HG03378 (cell line): Measurements from ENCODE around the gene GJC1.
"Not testable (repeated sequence)": the region's sequence is repeated elsewhere in the genome, so short reads cannot be mapped to it uniquely, and the experiment has no call there.

Source experiments
- ATAC-seq: cut with Tn5 transposase; IDR thresholded peaks from one replicate; pipeline ENCODE4 v1.9.1; 2021; ENCODE audit warnings: mild to moderate bottlenecking, moderate library complexity; ENCODE audit not compliant: unreplicated experiment

Gene GJC1

DNA sequence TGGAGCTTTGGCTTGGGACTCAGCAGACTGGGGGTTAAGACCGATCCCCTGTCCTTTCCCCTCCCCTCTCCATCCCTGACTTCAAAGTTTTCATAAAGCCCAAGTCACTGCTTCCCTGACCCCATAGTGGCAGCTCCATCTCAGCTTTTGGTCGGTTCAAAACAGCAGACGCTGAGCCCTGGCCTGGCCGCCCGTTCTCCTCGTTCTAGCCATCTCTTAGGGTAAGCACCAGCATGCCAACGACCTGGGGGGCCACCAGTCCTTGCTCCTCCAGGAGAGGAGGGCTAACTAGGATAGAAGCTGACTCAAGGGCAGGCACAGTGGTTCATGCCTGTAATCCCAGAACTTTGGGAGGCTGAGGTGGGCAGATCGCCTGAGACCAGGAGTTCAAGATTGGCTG lies 16.1 kb upstream of the GJC1 start:
- no peak for ATAC-seq

GRCh38 chr17:44844390-44844830 lies 14.3 kb upstream of the GJC1 start:
- ATAC-seq = no peak

DNA sequence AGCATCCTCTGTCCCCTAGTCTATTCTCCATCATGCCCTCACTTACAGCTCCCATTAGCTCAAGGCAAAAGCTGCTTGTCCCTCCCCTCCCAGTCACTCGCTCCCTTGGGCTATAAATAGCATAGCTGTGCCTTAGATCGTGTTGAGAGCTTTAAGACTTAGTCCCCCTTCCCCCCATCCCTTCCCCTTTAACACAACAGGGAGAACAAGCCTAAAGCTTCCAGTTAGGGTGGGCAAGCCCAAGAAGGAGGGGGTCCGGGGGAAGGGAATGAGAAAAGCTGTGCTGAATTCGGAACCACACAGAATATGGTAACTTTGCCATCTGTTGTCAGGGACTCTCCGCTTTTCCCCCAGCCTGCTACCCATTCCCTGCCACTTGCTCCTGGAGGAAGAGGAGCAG lies 12.7 kb upstream of the GJC1 start:
- ATAC-seq = no peak

- ATAC-seq = no peak
Measured at GRCh38 chr17:44840936-44841335, 10.8 kb upstream of the GJC1 start.

DNA sequence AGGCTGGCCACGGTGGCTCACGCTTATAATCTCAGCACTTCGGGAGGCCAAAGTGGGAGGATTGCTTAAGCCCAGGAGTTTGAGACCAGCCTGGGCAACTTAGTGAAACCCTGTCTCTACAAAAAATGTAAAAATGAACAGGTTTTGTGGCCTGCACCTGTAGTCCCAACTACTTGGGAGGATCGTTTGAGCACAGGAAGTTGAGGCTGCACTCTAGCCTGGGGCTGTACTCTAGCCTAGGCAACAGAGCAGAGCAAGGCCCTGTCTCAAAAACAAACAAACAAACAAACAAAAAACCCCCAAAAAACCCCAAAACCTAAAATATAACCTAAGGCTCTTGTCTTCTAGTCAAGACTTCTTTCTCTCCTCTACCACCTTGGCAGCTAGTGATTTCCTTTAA lies 10.2 kb upstream of the GJC1 start:
- ATAC-seq = no peak

DNA sequence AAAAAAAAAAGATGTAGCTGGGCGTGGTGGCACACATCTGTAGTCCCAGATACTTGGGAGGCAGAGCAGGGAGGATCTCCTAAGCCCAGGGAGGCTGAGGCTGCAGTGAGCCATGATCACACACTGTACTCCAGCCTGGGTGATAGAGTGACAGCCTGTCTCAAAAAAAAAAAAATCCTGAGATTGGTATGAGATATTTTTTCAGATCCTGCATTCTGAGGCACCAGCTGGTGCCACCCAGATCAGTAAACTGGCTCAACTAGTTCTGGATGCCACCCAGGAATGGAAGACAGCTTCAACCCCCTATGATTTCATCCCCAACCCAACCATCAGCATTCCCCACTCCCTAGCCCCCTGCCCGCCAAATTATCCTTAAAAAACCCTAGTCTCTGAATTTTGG lies 7.1 kb upstream of the GJC1 start:
- no peak for ATAC-seq

DNA sequence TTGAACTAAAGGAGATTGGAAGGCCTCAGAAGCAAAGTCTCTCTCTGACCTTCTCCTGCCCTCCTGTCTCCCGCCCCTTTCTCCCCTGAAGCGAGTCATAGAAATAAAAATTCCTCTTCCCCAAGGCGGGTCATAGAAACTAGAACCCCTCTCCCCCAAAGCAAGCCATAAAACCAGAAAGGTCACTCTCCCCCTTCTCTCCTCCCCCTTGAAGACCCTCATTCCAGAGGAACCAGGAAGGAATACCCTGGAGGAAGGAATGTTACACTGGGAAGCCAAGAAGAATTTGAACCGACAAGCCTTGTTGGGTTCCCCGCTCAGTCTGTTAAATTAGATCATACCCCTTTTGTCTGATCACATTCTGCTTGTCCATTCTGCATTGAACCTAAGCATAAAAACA lies 2.7 kb upstream of the GJC1 start:
- ATAC-seq = no peak

DNA sequence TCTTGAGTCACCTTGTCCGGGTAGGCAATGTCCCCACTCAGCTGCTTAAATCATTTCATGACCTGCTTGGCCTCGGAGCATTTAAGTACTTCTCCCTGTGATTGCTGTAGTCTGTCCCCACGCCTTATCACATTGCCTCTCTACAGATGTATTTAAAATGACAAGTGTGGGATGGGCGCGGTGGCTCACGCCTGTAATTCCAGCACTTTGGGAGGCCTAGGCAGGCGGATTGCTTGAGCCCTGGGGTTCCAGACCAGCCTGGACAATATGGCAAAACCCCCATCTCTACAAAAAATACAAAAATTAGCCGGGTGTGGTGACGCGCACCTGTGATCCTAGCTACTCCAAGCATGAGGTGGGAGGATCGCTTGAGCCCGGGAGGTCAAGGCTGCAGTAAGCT lies 1.3 kb upstream of the GJC1 start:
- ATAC-seq = no peak

DNA sequence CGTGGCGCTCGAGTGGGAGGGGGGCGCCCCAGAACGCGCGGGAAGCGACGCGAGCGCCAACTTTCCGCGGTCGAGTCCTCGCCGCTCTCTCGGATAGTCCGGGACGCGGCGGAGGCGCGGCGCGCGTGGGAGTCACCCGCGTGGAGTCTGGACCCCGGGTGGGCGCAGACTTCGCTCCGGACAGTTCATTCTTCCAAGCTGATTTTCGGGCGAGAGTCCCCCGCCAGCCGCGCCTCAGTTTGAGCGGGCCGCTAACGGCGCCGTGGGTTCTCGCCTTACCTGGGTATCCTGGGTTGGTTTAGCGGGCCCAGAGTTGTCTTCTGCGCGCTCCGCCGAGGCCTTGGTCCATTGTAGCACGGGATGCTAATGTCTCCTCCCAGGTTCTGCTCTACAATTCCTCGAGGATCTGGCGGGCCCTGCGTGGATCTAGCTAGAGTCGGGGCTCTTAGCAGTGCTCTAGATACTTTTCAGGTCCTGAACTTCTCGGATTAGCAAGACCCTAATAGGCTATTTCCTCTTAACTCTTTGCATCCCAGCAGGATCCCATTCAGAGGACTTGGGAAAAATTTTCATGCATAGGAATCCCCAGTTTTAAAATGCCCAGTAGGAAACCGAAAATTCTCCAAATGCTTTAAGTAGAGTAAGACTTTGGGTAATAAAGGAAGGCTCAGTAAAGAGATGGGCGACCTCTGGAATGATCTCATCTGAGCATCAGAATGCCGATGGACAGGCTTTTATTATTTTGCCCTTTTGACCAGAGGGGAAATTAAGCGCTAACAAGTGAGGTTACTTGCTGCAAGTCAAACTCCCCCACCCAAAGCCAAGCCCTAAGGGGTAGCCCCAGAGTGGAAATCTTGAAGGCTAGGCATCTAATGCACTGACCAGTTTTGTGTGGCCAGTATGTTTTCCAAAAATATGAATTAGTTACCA lies 537 bp upstream of the GJC1 start:
- ATAC-seq = no peak

- no peak for ATAC-seq
Measured at GRCh38 chr17:44828919-44829522, 1.1 kb downstream of the GJC1 start.

DNA sequence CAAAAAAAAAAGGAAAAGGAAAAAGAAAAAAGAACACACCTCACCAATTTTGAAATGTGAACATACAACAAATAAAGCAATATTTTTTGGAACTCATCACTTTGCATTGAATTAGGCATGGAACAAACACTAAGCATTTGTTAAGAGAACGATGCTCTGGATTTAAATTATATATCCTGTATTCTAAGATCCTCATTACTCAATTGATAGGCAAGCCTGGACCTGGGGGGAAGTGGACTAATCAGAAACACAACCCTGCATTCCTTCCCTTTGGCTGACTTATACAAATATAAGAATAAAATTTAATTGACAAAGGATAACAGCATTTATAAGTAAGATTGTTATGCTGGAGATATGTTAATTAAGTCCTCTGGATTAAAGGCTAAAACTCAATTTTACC lies 2.2 kb downstream of the GJC1 start:
- ATAC-seq = no peak

GRCh38 chr17:44826123-44826790 lies 3.8 kb downstream of the GJC1 start:
- ATAC-seq = no peak

GRCh38 chr17:44825236-44825635 lies 4.9 kb downstream of the GJC1 start:
- not testable (repeated sequence) for ATAC-seq

GRCh38 chr17:44820631-44821212 lies 9.4 kb downstream of the GJC1 start:
- no peak for ATAC-seq

- not testable (repeated sequence) for ATAC-seq
Measured at GRCh38 chr17:44818508-44818907, 11.6 kb downstream of the GJC1 start.

- no peak for ATAC-seq
Measured at GRCh38 chr17:44812263-44812662, 17.8 kb downstream of the GJC1 start.

- not testable (repeated sequence) for ATAC-seq
Measured at GRCh38 chr17:44808656-44809388, 21.3 kb downstream of the GJC1 start.

DNA sequence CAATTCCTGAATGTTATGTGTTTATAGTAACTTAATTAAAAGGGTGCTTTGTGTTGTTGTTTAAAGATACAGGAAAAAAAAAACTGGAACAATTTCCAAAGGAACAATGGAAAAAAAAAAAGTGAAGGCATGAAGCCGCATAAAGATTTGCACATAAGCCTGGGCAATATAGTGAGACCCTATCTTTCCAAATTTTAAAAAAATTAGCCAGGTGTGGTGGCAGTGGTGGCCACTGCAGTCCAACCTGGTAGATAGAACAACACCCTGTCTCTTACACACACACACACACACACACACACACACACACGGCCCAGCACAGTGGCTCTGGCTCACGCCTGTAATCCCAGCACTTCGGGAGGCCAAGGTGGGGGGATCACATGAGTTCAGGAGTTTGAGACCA lies 21.9 kb downstream of the GJC1 start:
- no peak for ATAC-seq

GRCh38 chr17:44807817-44808155 lies 22.3 kb downstream of the GJC1 start:
- ATAC-seq = no peak

DNA sequence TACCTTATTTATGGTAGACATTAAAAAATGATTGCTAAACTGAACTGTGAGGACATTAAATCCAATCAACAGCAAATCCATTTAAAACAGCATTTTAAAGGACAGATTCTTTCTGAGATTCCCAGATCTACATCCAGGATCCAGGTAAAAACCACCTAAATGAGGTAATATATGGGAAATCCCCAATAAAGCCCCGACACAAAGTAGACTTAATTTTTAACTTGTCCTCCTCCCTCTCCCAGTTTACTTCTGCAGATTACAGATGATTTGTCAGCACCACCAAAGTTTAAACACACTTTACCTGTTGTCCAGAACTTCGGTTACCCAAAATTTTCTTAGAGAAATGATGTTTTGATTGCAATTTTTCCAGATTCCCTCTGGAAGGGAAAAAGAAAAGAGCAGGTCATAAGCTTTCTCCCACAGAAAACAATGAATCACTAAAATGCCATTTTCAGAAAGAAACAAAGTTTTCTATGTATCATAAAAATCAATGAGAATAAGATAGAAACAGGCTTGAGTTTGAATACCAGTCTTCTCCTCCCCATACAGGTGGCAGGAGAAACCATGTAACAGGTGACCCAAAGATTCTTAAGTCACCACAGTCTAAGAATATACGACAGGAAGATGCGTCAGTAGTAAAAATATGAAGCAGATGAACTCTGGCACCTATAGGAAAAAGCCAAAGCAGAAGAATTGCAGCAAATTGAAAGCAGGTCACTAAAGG lies 22.8 kb downstream of the GJC1 start:
- no peak for ATAC-seq
